Endodermal cell (in vitro differentiated cells): ENCODE data around the gene ARL6. TPM values are rescaled to one million over a fixed set of nuclear protein-coding genes. Genes with fewer than 3 reads are reported as not detected.

Experiments used
- DNase-seq: peaks from one replicate; pipeline ENCODE4 v3.0.0-alpha.2; 2017
- H3K27ac ChIP-seq: 2 replicates; pipeline ENCODE4 v1.5.1; 2013; ENCODE audit warnings: mild to moderate bottlenecking, low read depth, low read length, moderate library complexity
- H3K27me3 ChIP-seq: 2 replicates; pipeline ENCODE4 v1.6.1; 2013; ENCODE audit warnings: mild to moderate bottlenecking, low read length, moderate library complexity; ENCODE audit not compliant: insufficient read depth, control insufficient read depth, poor library complexity, severe bottlenecking
- H3K36me3 ChIP-seq: 2 replicates; pipeline ENCODE4 v1.7.0; 2013; ENCODE audit warnings: mild to moderate bottlenecking, low read length, moderate library complexity; ENCODE audit not compliant: control insufficient read depth, insufficient read depth
- H3K4me1 ChIP-seq: one replicate; pipeline ENCODE4 v1.7.0; 2013; ENCODE audit warnings: low read length; ENCODE audit not compliant: control insufficient read depth, insufficient read depth
- H3K4me3 ChIP-seq: 2 replicates; pipeline ENCODE4 v1.5.1; 2013; ENCODE audit warnings: mild to moderate bottlenecking, low read length, moderate library complexity
- H3K9ac ChIP-seq: 2 replicates; pipeline ENCODE4 v1.6.1; 2013; ENCODE audit warnings: mild to moderate bottlenecking, low read length, moderate library complexity; ENCODE audit not compliant: poor library complexity, severe bottlenecking; ENCODE audit errors: extremely low read depth
- H3K9me3 ChIP-seq: 2 replicates; pipeline ENCODE4 v1.6.1; 2013; ENCODE audit warnings: mild to moderate bottlenecking, low read length, moderate library complexity; ENCODE audit not compliant: control insufficient read depth
- H3K27ac Mint-ChIP-seq: 2 replicates; pipeline ENCODE4 v1.8.0; 2020; ENCODE audit warnings: mixed read lengths
- H3K27me3 Mint-ChIP-seq: 2 replicates; pipeline ENCODE4 v1.8.0; 2021; ENCODE audit warnings: mild to moderate bottlenecking, mixed read lengths; ENCODE audit not compliant: insufficient read depth
- H3K36me3 Mint-ChIP-seq: 2 replicates; pipeline ENCODE4 v1.8.0; 2020; ENCODE audit warnings: low read depth, mixed read lengths
- H3K4me1 Mint-ChIP-seq: 2 replicates; pipeline ENCODE4 v1.8.0; 2020; ENCODE audit warnings: mixed read lengths
- H3K4me3 Mint-ChIP-seq: 2 replicates; pipeline ENCODE4 v1.8.0; 2020; ENCODE audit warnings: mild to moderate bottlenecking, moderate library complexity, mixed read lengths
- H3K9me3 Mint-ChIP-seq: 2 replicates; pipeline ENCODE4 v1.8.0; 2020; ENCODE audit warnings: mild to moderate bottlenecking, mixed read lengths
- WGBS, 2 experiments: methylation state at CpG; one replicate each; pipeline versions ENCODE4 v1.1.5 to v1.1.7; 2013; ENCODE audit warnings: missing lambda C conversion rate in 2 of 2, mixed read lengths in 1 of 2; ENCODE audit not compliant: insufficient coverage in 1 of 2, insufficient read length in 1 of 2; 5-methylcytosine and 5-hydroxymethylcytosine counted together
- total RNA-seq, 2 donors: library from RNA; stranded (reverse); fragmentation: NEBNext Ultra II Directional in 1 of 2; extraction: Animal tissue kit (Norgen Biotek cat#: 25700) in 1 of 2; gene quantifications; 2 replicates in 1 of 2; 3 replicates in 1 of 2; pipeline ENCODE4 v1.2.1, GENCODE V29; 2021
- TF ChIP-seq, protein P1 (sequence below): fragments of 200-600 bp; sonication (generic); conservative IDR thresholded peaks from 2 replicates; pipeline ENCODE4 v1.5.0; 2021; ENCODE audit warnings: antibody characterized with exemption, mild to moderate bottlenecking

The ARL6 gene
- total RNA-seq, 2 donors from 2014 or later = 11.1 to 15.7 TPM

DNA sequence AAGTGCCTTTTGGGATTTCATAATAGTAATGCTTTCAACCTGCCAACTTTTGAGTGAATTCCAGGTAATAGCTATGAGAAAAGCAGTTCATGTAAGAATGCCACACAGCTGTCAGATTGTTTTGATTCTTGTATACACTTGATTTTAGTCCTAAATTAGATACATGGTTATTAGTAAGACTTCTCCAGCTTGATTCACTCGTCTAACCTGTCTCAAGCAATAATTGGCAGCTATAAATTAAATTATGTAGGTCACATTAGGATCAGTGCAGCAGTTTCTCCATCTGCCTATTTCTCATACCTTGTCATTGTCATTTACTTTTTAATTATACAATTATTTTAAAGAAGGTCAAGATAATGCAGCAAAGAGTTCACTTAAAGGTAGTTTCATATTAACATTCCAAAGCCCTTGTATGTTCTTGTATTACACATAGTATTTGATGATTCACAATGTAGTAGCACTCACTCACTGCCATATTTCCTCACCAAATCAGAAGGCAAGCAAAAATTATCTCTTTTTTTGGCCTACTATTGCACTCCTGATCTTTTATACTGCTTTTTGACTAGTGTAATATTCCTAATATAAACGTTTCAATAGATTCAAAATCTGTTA lies 46.3 kb downstream of the ARL6 start:
- H3K9me3 Mint-ChIP-seq = no peaks in the 10 kb centered on the region
- no peak overlapping the region for H3K4me3 Mint-ChIP-seq
- Histone ChIP-seq H3K36me3 (no peaks in the 10 kb centered on the region), H3K27me3 (no peaks in the 10 kb centered on the region), H3K27ac (no peak overlapping the region), H3K9me3 (no peaks in the 10 kb centered on the region), H3K4me1 (no peaks in the 10 kb centered on the region), H3K9ac (no peak overlapping the region), H3K4me3 (no peak overlapping the region)
- TF ChIP-seq, protein P1, sequence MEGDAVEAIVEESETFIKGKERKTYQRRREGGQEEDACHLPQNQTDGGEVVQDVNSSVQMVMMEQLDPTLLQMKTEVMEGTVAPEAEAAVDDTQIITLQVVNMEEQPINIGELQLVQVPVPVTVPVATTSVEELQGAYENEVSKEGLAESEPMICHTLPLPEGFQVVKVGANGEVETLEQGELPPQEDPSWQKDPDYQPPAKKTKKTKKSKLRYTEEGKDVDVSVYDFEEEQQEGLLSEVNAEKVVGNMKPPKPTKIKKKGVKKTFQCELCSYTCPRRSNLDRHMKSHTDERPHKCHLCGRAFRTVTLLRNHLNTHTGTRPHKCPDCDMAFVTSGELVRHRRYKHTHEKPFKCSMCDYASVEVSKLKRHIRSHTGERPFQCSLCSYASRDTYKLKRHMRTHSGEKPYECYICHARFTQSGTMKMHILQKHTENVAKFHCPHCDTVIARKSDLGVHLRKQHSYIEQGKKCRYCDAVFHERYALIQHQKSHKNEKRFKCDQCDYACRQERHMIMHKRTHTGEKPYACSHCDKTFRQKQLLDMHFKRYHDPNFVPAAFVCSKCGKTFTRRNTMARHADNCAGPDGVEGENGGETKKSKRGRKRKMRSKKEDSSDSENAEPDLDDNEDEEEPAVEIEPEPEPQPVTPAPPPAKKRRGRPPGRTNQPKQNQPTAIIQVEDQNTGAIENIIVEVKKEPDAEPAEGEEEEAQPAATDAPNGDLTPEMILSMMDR = no peak
- no peaks in the 10 kb centered on the region for H3K27me3 Mint-ChIP-seq
- DNase-seq = no peak
- H3K36me3 Mint-ChIP-seq = no peaks in the 10 kb centered on the region
- WGBS, 2 experiments = 66% methylated on average over 2 of the region's 2 CpGs; no CpG with 5 or more reads in 1 of the 2 experiments
- no peak overlapping the region for H3K27ac Mint-ChIP-seq
- no peaks in the 10 kb centered on the region for H3K4me1 Mint-ChIP-seq

DNA sequence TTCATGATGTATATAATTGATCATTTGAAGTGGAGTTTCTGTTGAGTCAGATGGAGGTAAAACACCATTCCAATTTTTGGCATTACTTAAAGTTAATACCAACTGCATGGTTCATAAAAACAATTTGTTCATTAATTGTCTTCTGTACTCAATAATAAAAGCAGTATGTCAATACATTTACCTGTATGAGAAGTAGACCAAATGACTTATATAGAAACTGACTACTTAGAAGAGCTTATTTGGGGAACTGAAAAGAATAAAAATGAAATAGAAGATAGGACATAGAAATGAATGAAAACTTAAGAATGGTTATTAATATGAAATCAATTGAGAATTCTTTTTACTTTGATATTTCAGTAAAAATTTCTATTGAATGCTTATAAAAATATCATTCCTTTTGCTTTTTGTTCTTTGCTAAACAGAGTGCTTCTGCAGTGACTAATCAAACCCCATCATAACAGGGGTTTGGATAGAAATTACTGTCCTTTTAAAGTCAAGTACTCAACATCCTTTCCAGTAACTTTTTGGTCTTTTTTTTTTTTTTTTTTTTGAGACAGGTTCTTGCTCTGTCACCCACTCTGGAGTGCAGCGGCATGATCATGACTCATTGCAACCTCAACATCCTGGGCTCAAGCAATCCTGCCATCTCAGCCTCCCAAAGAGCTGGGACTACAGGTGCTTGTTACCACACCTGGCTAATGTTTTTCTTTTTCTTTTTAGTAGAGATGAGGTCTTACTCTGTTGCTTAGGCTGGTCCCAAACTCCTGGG lies 50.8 kb downstream of the ARL6 start:
- Mint-ChIP-seq H3K36me3 (no peaks in the 10 kb centered on the region), H3K4me1 (no peaks in the 10 kb centered on the region), H3K9me3 (no peaks in the 10 kb centered on the region), H3K27ac (no peak overlapping the region), H3K4me3 (no peak overlapping the region), H3K27me3 (peaks cover 3% of the 10 kb centered on the region)
- no peak overlapping the region for H3K4me3 ChIP-seq
- 0% methylated on average over 1 of the region's 1 CpG for WGBS, 2 experiments
- no peaks in the 10 kb centered on the region for H3K36me3 ChIP-seq
- no peak overlapping the region for H3K27ac ChIP-seq
- peaks cover 5% of the 10 kb centered on the region for H3K4me1 ChIP-seq
- no peak overlapping the region for H3K9ac ChIP-seq
- TF ChIP-seq, protein P1 = no peak
- no peak for DNase-seq
- peaks cover 3% of the 10 kb centered on the region for H3K27me3 ChIP-seq
- H3K9me3 ChIP-seq = no peaks in the 10 kb centered on the region

DNA sequence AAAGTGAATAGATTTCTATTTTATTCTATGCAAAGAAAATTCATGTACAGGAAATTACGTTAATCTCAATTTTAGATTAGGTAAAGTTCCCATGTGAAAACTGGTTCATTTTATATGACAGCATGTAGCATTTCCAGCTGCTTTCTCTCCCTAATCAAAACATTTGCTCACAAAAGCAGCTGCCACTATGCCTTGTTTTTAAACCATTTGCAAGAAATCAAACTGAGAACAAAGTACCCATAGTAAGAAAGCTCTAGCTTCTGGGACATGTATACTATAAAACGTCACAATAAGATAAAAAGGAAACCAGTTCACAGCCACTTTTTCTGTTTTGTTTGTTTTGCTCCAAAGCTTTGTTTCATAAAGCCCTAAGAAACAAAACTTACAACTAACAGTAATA lies 52.3 kb downstream of the ARL6 start:
- H3K27ac ChIP-seq = no peak overlapping the region
- TF ChIP-seq, protein P1 = no peak
- H3K9ac ChIP-seq = no peak overlapping the region
- H3K9me3 ChIP-seq = no peaks in the 10 kb centered on the region
- DNase-seq = no peak
- H3K4me3 ChIP-seq = no peak overlapping the region
- Mint-ChIP-seq H3K36me3 (no peaks in the 10 kb centered on the region), H3K4me3 (no peak overlapping the region), H3K27me3 (peaks cover 12% of the 10 kb centered on the region), H3K4me1 (no peaks in the 10 kb centered on the region), H3K9me3 (no peaks in the 10 kb centered on the region), H3K27ac (no peak overlapping the region)
- peaks cover 5% of the 10 kb centered on the region for H3K4me1 ChIP-seq
- WGBS, 2 experiments = 86% methylated on average over 2 of the region's 2 CpGs; no CpG with 5 or more reads in 1 of the 2 experiments
- peaks cover 16% of the 10 kb centered on the region for H3K27me3 ChIP-seq
- no peaks in the 10 kb centered on the region for H3K36me3 ChIP-seq
